GM18861 (cell line): Measurements from ENCODE around the gene TMEM220.

Experiments
- ATAC-seq: cut with Tn5 transposase; IDR thresholded peaks from one replicate; pipeline ENCODE4 v1.9.1; 2021; ENCODE audit not compliant: unreplicated experiment

TMEM220 gene

DNA sequence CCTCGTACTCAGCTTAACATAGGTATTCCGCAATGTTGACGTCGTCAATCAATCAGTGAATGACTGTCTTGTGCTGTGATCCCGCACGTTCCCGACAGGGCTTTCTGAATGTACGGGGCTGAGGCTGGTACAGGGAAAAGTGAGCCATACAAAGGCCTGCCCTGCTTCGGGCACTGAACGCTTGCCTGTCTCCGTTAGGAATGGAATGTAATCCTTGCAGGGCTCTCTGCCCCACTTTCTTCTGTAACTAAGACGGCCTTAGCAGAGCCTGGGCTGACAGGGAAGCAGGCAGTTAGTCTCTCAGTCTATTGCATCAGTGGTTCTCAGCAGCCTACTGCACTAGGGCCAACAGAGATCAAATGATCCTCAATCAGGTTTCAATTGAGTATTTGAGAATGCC, 56.5 kb downstream of the TMEM220 start:
- ATAC-seq: no peak

- ATAC-seq: no peak
These were observed 61.0 kb downstream of the TMEM220 start for GRCh38 chr17:10668775-10669174.

- no peak for ATAC-seq
These were observed 62.9 kb downstream of the TMEM220 start for GRCh38 chr17:10666906-10667305.

DNA sequence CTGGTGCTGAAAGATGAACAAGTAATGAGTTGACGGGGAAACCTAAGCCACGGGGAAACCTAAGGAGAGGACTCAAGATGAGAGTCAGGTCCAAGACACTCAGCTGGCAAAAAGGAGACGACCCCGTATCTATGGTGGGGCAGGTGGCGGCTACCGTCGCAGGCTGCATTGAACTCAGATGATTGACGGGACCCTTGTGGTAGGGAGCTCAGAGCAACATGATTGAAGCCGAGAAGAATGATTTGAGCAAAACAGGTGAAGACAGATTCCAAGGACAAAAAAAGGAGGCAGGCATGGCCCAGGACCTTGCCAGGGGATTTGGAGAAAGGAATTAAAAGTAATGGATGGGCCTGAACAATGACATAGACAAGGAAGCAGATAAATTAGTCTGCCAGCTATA, 65.3 kb downstream of the TMEM220 start:
- ATAC-seq: no peak
